Lung (tissue), 12 donors: ENCODE data around the gene CKAP5. TPM values are rescaled to one million over a fixed set of nuclear protein-coding genes. Genes with fewer than 3 reads are reported as not detected.

Experiments
- ATAC-seq: fragments of 200-7000 bp; cut with Tn5 transposase; one replicate; pipeline ENCODE4 v1.9.1; 2020; ENCODE audit warnings: moderate number of reproducible peaks; ENCODE audit not compliant: insufficient read depth, low FRiP score
- DNase-seq, 3 donors: peaks; one replicate each; pipeline ENCODE4 v3.0.0-alpha.2; 2013 to 2017
- H3K27ac ChIP-seq, 2 donors: one replicate each; pipeline ENCODE4 v1.5.1; 2013; ENCODE audit warnings: mild to moderate bottlenecking in 2 of 2, moderate library complexity in 2 of 2, control low read depth in 1 of 2, inconsistent platforms in 1 of 2, low read depth in 1 of 2, low read length in 1 of 2
- H3K27me3 ChIP-seq, 3 donors: one replicate each; pipeline ENCODE4 v1.5.1; 2013; ENCODE audit warnings: low read length in 2 of 3; ENCODE audit not compliant: control insufficient read depth in 3 of 3, insufficient read depth in 3 of 3
- H3K36me3 ChIP-seq, 4 donors: one replicate each; pipeline ENCODE4 v1.5.1; 2013; ENCODE audit warnings: low read length in 4 of 4, mild to moderate bottlenecking in 1 of 4, moderate library complexity in 1 of 4; ENCODE audit not compliant: control insufficient read depth in 4 of 4, insufficient read depth in 4 of 4
- H3K4me1 ChIP-seq, 5 donors: one replicate each; pipeline ENCODE4 v1.5.1; 2013; ENCODE audit warnings: low read length in 5 of 5, mild to moderate bottlenecking in 2 of 5, moderate library complexity in 1 of 5; ENCODE audit not compliant: control insufficient read depth in 5 of 5, insufficient read depth in 5 of 5
- H3K4me3 ChIP-seq: one replicate; pipeline ENCODE4 v1.5.1; 2013; ENCODE audit warnings: mild to moderate bottlenecking, control low read depth, moderate library complexity
- H3K9ac ChIP-seq, 2 donors: one replicate each; pipeline ENCODE4 v1.5.1; 2013; ENCODE audit warnings: low read length in 2 of 2, control low read depth in 1 of 2; ENCODE audit not compliant: insufficient read depth in 1 of 2
- H3K9me3 ChIP-seq, 4 donors: one replicate each; pipeline ENCODE4 v1.5.1; 2013; ENCODE audit warnings: low read length in 3 of 4, mild to moderate bottlenecking in 1 of 4, moderate library complexity in 1 of 4; ENCODE audit not compliant: control insufficient read depth in 4 of 4, insufficient read depth in 3 of 4
- CTCF ChIP-seq: IDR thresholded peaks from 2 replicates; pipeline ENCODE4 v1.5.1; 2012; ENCODE audit warnings: mild to moderate bottlenecking; ENCODE audit errors: control extremely low read depth, extremely low read depth
- WGBS, 2 donors: extraction: QIAGEN DNeasy Blood & Tissue Kit; methylation state at CpG; one replicate each; pipeline ENCODE4 v1.1.7; 2013; 5-methylcytosine and 5-hydroxymethylcytosine counted together
- polyA plus RNA-seq, 2 donors: library from polyadenylated mRNA; stranded (reverse); fragments of 200-250 nt; gene quantifications; one replicate each; pipeline ENCODE4 v1.2.1, GENCODE V29; 2013
- total RNA-seq, 2 donors: library from RNA; depleted of rRNA in 1 of 2; stranded (reverse); fragments of >200 nt in 1 of 2; gene quantifications; one replicate each; pipeline ENCODE4 v1.2.1, GENCODE V29; 2014 to 2021
- donor health status: control.
- donor health status: control.
- donor health status: Bipolar disorder and iron deficiency.
- donor health status: healthy.
- donor health status: DM: yes; HTN: yes; CAD: no.

Gene CKAP5
- total and polyA plus RNA-seq, 4 donors: 5.7 to 76.7 (median 32.2) TPM

GRCh38 chr11:46745995-46746394, 100.1 kb downstream of the CKAP5 start:
- DNase-seq (no peak), ATAC-seq (no peak)
- no peak overlapping the region for H3K27ac ChIP-seq
- 93 to 94% methylated on average over 3 of the region's 3 CpGs for WGBS, 2 donors
- peaks cover 44 to 60% (median 56%) of the 10 kb centered on the region in 4 donors for H3K36me3 ChIP-seq
- H3K4me3 ChIP-seq: no peak overlapping the region
- H3K9ac ChIP-seq: no peak overlapping the region
- H3K9me3 ChIP-seq: no peaks in the 10 kb centered on the region
- H3K27me3 ChIP-seq: no peaks in the 10 kb centered on the region
- H3K4me1 ChIP-seq: no peaks in the 10 kb centered on the region
- no peak for TF ChIP-seq CTCF

GRCh38 chr11:46745328-46745727, 100.8 kb downstream of the CKAP5 start:
- 90 to 100% methylated on average over 1 of the region's 1 CpG for WGBS, 2 donors
- no peak for DNase-seq

GRCh38 chr11:46743693-46744339, 102.3 kb downstream of the CKAP5 start:
- no peak overlapping the region for H3K9ac ChIP-seq
- H3K9me3 ChIP-seq: no peaks in the 10 kb centered on the region
- DNase-seq (no peak), ATAC-seq (no peak)
- peaks cover 33 to 54% (median 42%) of the 10 kb centered on the region in 4 donors for H3K36me3 ChIP-seq
- H3K27ac ChIP-seq: no peak overlapping the region
- H3K4me3 ChIP-seq: no peak overlapping the region
- WGBS, 2 donors: 82 to 90% methylated on average over 10 of the region's 10 CpGs
- no peaks in the 10 kb centered on the region for H3K27me3 ChIP-seq
- no peaks in the 10 kb centered on the region for H3K4me1 ChIP-seq
- TF ChIP-seq CTCF: no peak

More at GRCh38 chr11:46745328-46745727, 100.8 kb downstream of the CKAP5 start:
- no peak for ATAC-seq
- no peak overlapping the region for H3K27ac ChIP-seq
- no peaks in the 10 kb centered on the region for H3K4me1 ChIP-seq
- peaks cover 39 to 54% (median 49%) of the 10 kb centered on the region in 4 donors for H3K36me3 ChIP-seq
- no peak overlapping the region for H3K9ac ChIP-seq
- H3K27me3 ChIP-seq: no peaks in the 10 kb centered on the region
- H3K4me3 ChIP-seq: no peak overlapping the region
- TF ChIP-seq CTCF: no peak
- no peaks in the 10 kb centered on the region for H3K9me3 ChIP-seq

- H3K9ac ChIP-seq: no peak overlapping the region
- peaks cover 32 to 51% (median 39%) of the 10 kb centered on the region in 4 donors for H3K36me3 ChIP-seq
- no peaks in the 10 kb centered on the region for H3K27me3 ChIP-seq
- ATAC-seq (no peak), DNase-seq (no peak)
- no peak overlapping the region for H3K4me3 ChIP-seq
- TF ChIP-seq CTCF: no peak
- H3K27ac ChIP-seq: no peak overlapping the region
- no peaks in the 10 kb centered on the region for H3K4me1 ChIP-seq
- no peaks in the 10 kb centered on the region for H3K9me3 ChIP-seq
- WGBS, 2 donors: 92 to 94% methylated on average over 2 of the region's 2 CpGs
Measured at GRCh38 chr11:46743043-46743442, 103.0 kb downstream of the CKAP5 start.
